Astrocyte of the cerebellum (primary cell): Measurements from ENCODE around the gene GCM1.

Source experiments
- DNase-seq: peaks from one replicate; pipeline ENCODE4 v3.0.0-alpha.2; 2011; ENCODE audit warnings: low read depth
- H3K4me3 ChIP-seq: 2 replicates; pipeline ENCODE4 v1.5.1; 2011; ENCODE audit warnings: mild to moderate bottlenecking, low read depth, low read length, moderate library complexity
- CTCF ChIP-seq: IDR thresholded peaks from 2 replicates; pipeline ENCODE4 v1.5.1; 2012; ENCODE audit warnings: low read length, low read depth, moderate library complexity, mild to moderate bottlenecking; ENCODE audit errors: missing control alignments
- in situ Hi-C: cut with HindIII; loops from 2 replicates; pipeline ENCODE4 v1.10.0; 2017; ENCODE audit warnings: low sequenced_read_pairs

GCM1 gene

GRCh38 chr6:53124131-53124800 is 24.4 kb downstream of the GCM1 start:
- no peak for TF ChIP-seq CTCF
- DNase-seq: no peak
- H3K4me3 ChIP-seq: no peak overlapping the region
- in situ Hi-C loops: no loop called here

- H3K4me3 ChIP-seq: no peak overlapping the region
- DNase-seq: no peak
- TF ChIP-seq CTCF: no peak
- in situ Hi-C loops: no loop called here
Measured at GRCh38 chr6:53119772-53120409, 28.8 kb downstream of the GCM1 start.

- in situ Hi-C loops: no loop called here
- H3K4me3 ChIP-seq: no peak overlapping the region
- no peak for DNase-seq
- no peak for TF ChIP-seq CTCF
Measured at GRCh38 chr6:53119349-53119748, 29.3 kb downstream of the GCM1 start.

DNA sequence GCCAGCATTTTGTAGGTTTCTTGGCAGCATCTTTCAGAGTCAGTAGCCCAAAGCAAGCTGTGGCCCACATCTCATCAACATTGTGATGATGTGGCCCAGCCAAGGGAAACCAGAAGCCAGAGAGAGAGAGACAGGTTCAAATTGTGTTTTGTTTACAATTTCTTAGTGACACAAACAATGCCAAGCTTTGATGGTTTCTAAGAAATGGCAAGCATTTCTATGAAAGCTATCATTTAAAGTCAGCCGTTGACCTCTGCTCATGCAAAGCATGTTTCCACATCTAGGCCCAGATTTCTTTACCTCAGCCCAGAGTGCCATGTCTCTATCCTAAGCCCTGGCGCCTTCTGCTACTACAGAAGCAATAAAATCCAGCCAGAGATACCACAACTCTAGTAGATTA is 32.9 kb downstream of the GCM1 start:
- no peak overlapping the region for H3K4me3 ChIP-seq
- in situ Hi-C loops: no loop called here

DNA sequence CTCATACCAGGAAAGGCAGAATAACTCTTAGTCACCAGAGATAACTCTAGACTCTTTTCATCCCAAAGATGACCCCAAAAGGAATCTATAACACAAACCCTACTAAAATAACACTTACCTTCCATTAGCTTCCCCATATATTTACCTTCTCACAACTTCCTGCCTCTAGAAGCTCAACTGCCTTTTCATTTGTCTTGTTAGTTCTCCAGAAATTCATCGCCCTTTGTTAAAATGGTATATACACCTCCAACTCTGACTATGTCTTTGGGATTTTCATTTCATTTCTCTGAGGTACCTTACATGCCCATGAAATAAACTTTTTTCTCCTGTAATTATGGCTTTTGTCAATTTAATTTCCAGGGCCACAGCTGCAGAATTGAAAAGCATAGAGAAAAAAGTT is 33.5 kb downstream of the GCM1 start:
- TF ChIP-seq CTCF: no peak
- in situ Hi-C loops: no loop called here

More for the DNA sequence above, 32.9 kb downstream of the GCM1 start:
- TF ChIP-seq CTCF: no peak
- no peak for DNase-seq

DNA sequence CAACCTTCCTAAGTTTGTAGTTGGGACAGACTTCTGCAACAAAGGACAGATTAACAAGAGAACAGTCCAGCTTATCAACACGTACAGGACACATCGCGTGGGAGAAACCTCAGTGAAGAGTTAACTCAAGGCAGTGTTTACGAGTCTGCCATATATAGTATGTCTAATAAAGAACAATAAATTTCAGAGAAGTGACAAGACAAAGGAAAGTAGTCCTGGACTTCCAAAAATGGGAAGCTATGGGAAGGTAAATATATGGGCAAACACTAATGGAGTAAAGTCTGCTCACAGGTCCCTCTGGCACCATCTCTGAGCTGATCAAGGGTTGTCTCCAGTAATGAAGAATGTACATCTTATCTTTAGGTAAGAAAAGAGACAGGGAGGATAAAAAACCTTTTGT is 34.9 kb downstream of the GCM1 start:
- H3K4me3 ChIP-seq: no peak overlapping the region
- TF ChIP-seq CTCF: no peak
- in situ Hi-C loops: no loop called here
- no peak for DNase-seq

More for the DNA sequence above, 33.5 kb downstream of the GCM1 start:
- no peak overlapping the region for H3K4me3 ChIP-seq
- no peak for DNase-seq
